ENCODE data around the gene RPS6KA5. TPM values are rescaled to one million over a fixed set of nuclear protein-coding genes. Genes with fewer than 3 reads are reported as not detected.
A peak's percentile ranks its signal among the peaks of the same experiment; 100 is the strongest.

Gene RPS6KA5
- total RNA-seq, 2 donors from 2014 or later: 15.2 to 19.2 TPM

GRCh38 chr14:91062600-91062999 lies 2.2 kb upstream of the RPS6KA5 start:
- no peak for TF ChIP-seq CTCF (IDR thresholded peaks at IDR 0.05)
- H3K27me3 ChIP-seq: no peaks in the 10 kb centered on the region
- H3K36me3 ChIP-seq: no peaks in the 10 kb centered on the region
- no peak overlapping the region for H3K27ac ChIP-seq
- no peaks in the 10 kb centered on the region for H3K9me3 ChIP-seq
- intact Hi-C loops (cut with DNase I): no loop called here
- no peak for DNase-seq
- no peaks in the 10 kb centered on the region for H3K4me1 ChIP-seq
- no peak overlapping the region for H3K4me3 ChIP-seq
- no peak overlapping the region for H3K9ac ChIP-seq (ENCODE audit: low read depth in 2 of 2, low read length in 2 of 2)

GRCh38 chr14:91061056-91061887 lies 831 bp upstream of the RPS6KA5 start:
- H3K27me3 ChIP-seq: no peaks in the 10 kb centered on the region
- DNase-seq: no peak
- TF ChIP-seq CTCF (IDR thresholded peaks at IDR 0.05): no peak
- H3K9me3 ChIP-seq: no peaks in the 10 kb centered on the region
- peak overlapping the region in 1 of 2 donors; percentile 75 for H3K9ac ChIP-seq (ENCODE audit: low read depth in 2 of 2, low read length in 2 of 2)
- H3K4me1 ChIP-seq: no peaks in the 10 kb centered on the region
- intact Hi-C loops (cut with DNase I): no loop called here
- no peaks in the 10 kb centered on the region for H3K36me3 ChIP-seq
- H3K4me3 ChIP-seq: peak overlapping the region; percentile 34
- peak overlapping the region; percentile 34 for H3K27ac ChIP-seq

- peak overlapping the region; percentile 96 for H3K27ac ChIP-seq
These were observed 678 bp downstream of the RPS6KA5 start for GRCh38 chr14:91059576-91060350.

GRCh38 chr14:91058042-91058581 lies 2.3 kb downstream of the RPS6KA5 start:
- Histone ChIP-seq H3K9ac (ENCODE audit: low read depth in 2 of 2, low read length in 2 of 2) (no peak overlapping the region), H3K4me1 (no peaks in the 10 kb centered on the region)

More at GRCh38 chr14:91059576-91060350, 678 bp downstream of the RPS6KA5 start:
- no peaks in the 10 kb centered on the region for H3K4me1 ChIP-seq
- peak overlapping the region; percentile 79 for H3K4me3 ChIP-seq
- H3K36me3 ChIP-seq: no peaks in the 10 kb centered on the region
- TF ChIP-seq CTCF (IDR thresholded peaks at IDR 0.05): no peak
- intact Hi-C loops (cut with DNase I): loop anchor here (5.0 to 10.0 kb wide), 3 partner anchors 85 to 152 kb away; no protein-coding TSS in a partner anchor
- peak; percentile 61 for DNase-seq
- H3K9ac ChIP-seq (ENCODE audit: low read depth in 2 of 2, low read length in 2 of 2): peak overlapping the region; percentile 90 to 92
- H3K9me3 ChIP-seq: no peaks in the 10 kb centered on the region
- H3K27me3 ChIP-seq: no peaks in the 10 kb centered on the region

More at GRCh38 chr14:91058042-91058581, 2.3 kb downstream of the RPS6KA5 start:
- TF ChIP-seq CTCF (IDR thresholded peaks at IDR 0.05): no peak
- no peak for DNase-seq
- intact Hi-C loops (cut with DNase I): loop anchor here (5.0 to 10.0 kb wide), 3 partner anchors 87 to 151 kb away; no protein-coding TSS in a partner anchor
- H3K36me3 ChIP-seq: no peaks in the 10 kb centered on the region
- H3K9me3 ChIP-seq: no peaks in the 10 kb centered on the region
- no peak overlapping the region for H3K27ac ChIP-seq
- no peak overlapping the region for H3K4me3 ChIP-seq
- no peaks in the 10 kb centered on the region for H3K27me3 ChIP-seq

Measured in colonic mucosa (tissue), 4 donors.